ENCODE measurements around the gene GPR158.

GRCh38 chr10:25508112-25508815 lies 333.5 kb downstream of the GPR158 start:
- TF ChIP-seq CTCF (IDR thresholded peaks at IDR 0.05) (no peak), POLR2A (IDR thresholded peaks at IDR 0.05) (no peak)
